GM21529 (cell line): Measurements from ENCODE around the gene STK11.

Source experiments
- ATAC-seq: cut with Tn5 transposase; IDR thresholded peaks from one replicate; pipeline ENCODE4 v1.9.1; 2021; ENCODE audit not compliant: unreplicated experiment

STK11 gene

DNA sequence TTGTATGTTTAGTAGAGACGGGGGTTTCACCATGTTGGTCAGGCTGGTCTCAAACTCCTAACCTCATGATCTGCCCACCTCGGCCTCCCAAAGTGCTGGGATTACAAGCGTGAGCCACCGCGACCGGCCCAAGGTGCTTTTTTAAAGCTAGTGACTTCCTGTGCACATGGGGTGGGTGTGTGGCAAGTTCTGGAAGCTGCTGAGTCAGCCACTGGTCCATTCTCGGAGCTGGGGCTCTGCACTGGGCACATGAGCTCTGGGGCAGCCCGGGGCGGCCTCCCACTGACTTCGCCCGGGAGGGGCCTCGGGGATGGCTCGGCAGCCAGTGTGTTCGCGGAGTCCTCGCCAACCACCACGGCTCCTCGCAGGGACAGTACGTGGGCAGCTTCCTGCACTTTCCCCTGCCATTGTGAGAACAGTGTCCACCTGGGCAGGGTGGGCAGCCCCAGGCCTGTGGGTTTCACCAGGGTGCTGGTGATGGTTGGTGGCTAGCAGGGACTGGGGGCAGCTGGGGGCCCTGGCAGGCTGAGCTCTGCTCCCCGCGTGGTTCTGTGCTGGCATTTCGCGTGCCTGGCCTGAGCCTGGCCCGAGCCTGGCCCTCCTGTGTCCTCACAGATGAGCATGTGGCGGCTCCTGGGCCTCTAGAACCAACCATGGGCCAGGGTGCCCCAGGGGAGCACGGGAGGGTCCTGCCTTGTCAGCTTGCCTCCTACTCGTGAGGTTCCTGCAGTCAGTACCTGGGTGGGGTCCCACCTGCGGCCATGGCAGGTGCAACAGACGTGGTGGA lies 20.1 kb downstream of the STK11 start:
- ATAC-seq = no peak

DNA sequence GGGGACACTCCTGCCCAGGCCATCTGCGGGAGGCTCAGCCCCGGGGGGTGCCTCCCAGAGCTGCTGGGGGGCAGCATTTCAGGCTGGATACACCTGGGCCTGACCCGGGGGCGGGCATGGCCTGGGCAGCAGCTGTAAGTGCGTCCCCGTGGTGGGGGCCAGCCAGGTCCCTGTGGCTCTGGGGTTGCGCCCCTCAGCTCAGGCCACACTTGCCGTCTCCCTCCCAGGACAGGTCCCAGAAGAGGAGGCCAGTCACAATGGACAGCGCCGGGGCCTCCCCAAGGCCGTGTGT lies 20.6 kb downstream of the STK11 start:
- no peak for ATAC-seq

DNA sequence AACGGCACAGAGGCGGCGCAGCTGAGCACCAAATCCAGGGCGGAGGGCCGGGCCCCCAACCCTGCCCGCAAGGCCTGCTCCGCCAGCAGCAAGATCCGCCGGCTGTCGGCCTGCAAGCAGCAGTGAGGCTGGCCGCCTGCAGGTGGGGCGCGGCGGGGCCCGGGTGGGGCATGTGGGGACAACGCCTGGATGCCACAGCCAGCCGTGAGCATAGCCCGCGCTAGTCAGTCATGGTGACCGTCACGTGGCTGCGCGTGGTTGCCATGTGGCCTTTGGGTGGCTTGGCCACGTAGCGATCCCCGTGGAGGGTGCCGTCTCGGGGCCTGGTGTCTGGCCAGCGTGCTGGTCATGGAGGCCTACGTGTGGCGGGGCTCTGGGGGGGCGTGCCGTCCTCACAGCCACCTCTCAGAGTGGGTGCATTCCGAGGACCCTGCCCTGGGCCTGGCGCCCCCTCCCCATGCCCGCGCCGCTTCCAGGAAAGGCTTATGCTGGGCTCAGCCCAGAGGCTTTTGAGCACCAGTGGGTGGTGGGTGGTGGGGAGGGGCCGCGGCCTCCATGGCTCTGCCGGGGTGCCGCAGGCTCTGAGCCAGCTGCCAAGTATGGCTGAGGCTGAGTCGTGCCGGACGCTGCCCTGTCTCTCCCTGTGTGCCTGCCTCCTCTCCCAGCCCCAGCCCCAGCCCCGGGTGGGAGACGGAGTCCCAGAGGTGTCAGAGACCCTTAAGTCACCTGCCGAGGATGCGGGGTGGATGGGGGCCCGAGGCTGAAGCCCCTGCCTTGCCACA lies 21.1 kb downstream of the STK11 start:
- no peak for ATAC-seq

DNA sequence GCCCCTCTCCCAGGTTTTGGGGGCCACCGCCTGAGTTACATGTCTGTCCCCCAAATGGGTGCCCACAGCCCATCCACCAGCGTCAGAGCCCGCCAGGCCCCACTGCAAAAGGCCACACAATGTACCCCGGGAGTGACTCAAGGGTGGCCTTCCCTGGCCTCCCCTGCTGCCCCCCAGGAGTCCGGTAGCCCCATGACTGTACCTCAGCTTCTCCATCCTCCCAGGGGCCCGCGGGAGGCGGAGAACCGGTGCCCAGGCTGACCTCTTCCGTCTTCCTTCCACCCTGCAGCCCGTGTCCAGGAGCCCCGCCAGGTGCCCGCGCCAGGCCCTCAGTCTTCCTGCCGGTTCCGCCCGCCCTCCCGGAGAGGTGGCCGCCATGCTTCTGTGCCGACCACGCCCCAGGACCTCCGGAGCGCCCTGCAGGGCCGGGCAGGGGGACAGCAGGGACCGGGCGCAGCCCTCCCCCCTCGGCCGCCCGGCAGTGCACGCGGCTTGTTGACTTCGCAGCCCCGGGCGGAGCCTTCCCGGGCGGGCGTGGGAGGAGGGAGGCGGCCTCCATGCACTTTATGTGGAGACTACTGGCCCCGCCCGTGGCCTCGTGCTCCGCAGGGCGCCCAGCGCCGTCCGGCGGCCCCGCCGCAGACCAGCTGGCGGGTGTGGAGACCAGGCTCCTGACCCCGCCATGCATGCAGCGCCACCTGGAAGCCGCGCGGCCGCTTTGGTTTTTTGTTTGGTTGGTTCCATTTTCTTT lies 21.9 kb downstream of the STK11 start:
- ATAC-seq = no peak

DNA sequence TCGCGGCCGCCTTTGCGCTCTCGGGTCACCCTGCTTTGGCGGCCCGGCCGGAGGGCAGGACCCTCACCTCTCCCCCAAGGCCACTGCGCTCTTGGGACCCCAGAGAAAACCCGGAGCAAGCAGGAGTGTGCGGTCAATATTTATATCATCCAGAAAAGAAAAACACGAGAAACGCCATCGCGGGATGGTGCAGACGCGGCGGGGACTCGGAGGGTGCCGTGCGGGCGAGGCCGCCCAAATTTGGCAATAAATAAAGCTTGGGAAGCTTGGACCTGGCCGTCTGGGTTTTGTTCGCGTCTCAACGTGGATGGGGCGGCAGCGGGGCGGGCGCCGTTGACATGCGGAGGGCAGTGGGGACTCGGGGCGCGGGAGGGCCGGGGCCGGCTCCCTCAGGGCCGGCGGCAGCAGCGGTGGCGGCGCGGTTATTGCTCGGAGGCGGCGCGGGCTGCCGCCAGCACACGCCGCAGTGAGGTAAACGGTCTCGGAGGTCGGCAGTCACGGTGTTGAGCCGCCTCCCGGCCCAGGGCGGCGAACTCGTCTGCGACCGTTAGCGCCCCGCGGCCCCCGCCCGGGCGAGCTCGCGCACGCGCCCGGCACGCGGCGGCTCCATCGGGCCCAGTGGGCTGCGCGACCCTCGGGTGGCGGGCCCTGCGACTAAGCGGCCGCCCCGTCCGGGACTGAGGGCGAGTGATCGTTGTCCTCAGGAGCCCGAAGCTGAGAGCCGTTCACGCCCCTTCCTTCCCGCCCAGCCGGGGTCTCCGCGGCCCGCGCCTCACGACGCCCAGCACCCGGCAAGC lies 22.8 kb downstream of the STK11 start:
- ATAC-seq = no peak

DNA sequence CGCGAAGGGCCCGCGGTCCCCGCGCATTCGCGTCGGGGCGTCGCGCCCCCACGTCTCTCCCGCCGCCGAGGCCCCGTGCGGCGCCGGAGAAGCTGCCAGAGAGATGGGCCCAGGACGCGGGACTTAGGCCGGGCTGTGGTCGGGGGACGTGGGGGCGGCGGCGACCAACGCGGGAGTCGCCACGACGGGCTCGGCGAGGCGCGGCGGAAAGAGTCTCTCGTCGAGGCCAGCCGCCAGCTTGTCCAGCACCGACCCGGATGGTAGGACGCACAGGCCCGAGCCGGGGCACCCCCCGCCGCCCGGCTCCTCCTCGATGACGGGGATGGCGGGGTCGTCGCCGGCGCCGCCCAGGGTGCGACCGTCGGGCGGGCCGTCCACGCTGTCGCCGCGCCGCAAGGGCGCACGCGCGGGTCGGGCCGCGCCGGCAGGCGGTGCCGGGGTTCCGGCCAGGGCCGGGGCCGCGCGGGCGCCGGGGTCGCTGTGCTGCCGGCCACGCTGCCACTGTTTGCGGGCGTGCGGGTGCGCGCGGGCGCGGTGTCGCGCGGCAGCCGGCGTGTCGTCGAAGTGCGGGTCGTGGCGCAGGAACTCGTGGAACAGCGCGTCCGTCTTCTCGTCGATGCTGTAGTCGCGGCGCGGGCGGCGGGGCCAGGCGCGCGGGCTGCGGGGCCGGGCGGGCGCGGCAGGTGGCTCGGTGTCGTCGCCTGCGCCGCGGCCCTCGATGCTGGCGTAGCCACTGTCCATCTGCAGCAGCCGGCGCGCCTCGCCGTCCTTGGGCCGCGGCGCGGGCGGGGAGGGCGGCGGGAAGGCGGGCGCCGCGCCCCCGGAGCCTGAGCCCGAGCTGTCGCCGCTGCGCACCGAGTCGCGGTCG lies 23.7 kb downstream of the STK11 start:
- ATAC-seq = no peak

DNA sequence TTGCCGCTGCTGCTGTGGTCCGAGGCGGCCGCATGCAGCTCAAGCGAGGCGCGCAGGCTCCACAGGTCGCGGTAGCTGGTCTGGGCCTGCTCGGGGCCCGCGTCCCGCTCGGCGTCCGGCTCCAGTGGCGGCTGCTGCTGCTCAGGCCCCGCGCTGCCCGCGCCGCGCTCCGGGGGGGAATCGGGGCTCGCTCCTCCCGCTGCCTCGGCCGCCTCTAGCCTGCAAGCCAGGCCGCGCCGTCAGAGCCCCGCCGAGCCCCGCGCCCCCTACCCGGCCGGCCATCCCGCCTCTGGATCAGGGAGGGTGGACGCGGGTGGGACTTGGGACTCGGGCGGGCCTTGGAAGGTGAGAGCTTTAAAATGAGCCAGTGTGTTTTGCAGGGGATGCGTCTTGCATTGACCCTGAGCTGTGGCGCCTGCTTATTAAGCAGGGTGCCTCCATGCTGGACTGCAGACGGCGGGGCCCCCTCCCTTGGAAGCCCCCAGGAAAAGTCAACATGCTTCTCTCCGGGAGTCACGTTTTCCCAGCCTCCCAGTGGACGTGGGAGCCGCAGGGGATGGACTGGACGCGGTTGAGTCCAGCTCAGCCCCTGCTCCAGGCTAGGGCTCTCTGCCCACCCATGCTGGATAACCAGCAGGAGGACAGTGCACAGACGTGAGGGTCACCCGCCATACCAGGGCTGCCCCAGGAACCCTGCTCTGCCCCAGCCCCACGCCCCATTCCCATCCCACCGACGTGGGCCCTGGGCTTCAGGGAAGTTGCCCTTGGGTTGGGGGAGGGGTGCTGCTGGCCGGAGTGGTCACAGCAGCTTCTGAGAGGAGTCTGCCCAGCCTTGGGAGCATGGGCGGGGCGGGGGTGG lies 24.6 kb downstream of the STK11 start:
- ATAC-seq = no peak

DNA sequence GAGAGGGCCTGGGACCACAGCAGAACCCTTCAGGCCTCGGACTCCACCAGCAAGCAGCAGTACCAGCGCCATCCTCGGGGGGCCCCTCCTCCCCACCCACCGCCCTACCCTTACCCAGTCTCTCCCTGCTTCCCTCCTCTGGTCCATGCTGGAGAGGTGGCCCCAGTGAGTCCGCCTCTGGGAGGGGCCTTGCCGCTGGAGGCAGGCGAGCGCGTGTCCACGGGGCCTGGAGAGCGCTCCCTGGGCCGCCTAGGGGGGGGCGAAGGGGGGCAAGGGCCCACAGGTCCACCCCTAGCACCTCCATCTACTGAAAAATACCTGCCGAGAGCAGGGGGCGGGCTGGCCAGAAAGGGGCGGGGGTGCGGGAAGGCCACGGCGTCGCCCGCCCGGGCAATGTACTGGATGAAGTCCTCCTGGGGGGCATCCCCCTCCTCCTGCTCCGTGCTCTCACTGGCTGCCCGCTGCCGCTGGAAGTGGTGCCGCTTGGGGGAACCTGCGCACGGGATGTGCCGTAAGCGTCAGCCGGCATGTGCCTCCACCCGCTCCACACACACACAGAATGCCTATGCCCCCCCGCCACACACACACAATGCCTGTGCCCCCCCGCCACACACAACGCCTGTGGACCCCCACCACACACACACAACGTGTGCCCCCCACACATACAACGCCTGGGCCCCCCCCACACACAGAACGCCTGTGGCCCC lies 25.4 kb downstream of the STK11 start:
- ATAC-seq = no peak

DNA sequence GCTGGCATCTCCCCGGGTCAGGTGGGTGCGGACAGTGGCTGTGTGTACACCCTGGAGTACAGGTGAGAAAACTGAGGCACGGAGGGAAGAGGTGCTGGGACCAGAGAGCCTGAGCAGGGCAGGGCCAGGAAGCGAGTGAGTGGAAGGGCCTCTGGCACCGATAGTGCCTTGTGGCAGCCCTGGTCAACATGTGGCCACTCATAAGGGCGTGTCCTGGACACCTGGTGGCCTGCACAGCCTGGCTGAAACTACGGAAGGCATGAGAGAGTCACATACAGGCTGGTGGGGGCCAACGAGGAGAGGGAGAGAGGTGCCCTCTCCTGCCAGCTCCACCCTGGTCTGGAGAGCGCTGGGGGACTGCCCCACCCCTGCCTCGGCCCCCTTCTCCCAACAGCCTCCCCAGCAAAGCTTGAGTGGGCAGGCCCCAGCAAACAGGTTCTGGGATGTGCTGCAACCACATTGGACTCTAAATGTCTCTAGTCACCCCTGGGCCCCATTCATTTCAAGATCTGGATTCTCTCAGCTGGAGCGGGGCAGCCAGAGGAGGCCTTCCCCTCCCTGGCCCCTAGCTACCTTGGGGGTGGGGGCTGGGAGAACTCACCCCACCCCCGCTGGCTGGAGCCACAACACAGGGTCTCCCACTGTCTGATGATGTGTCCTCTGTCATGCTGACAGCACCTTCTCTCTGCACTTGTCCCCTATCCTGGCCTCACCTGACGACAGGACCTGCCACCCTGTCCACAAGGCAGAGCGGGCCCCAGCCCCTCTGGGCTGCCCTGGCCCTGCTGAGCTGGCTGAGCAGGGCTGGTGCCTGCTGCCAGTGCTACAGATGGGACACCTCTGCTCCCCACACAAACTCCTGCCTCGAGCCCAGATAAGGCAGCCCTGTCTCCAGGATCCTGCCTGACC lies 26.4 kb downstream of the STK11 start:
- no peak for ATAC-seq

DNA sequence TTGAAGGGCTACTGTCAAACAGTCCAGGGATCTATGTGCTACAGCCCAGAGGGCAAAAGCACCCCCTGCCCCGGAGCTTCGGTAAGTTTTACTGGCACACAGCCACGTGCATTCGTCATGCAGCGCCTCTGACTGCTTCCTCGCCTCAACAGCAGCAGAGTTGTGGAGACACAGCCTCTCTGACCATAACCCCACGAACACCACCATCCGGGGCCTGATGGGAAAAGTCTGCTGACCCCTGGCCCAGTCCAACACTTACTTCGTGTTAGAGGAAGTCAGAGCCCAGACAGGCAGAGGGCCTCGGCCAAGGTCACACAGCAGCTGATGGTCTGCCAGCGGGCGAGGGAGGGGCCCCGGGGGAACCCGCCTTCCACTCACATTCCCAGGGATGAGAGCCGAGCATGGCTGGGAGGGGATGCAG lies 27.1 kb downstream of the STK11 start:
- ATAC-seq = no peak

DNA sequence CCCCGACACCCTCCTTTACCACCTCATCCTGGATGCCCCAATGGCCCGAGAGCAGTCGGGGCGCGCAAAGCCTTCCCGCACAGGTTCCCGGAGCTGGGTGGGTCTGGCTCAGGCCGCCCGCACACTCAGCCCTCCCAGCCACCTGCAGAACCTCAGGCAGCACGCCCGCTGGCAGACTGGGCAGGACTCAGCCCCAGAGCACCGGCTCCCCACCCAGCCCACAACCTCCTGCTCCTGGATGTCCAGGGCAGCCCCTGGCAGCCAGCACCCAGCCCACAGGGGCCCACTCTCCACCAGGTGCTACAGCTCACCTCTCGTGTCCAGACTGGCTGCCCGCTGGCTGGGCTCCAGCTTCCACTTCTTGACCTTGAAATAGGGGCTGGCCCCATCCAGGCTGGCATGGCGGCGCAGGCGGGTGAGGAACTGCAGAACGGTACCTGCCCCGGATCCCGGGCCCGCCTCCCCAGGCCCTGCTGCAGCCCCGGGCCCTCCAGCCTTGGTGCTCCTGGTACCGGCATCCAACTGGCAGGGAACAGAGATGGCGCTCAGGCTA lies 27.6 kb downstream of the STK11 start:
- no peak for ATAC-seq

DNA sequence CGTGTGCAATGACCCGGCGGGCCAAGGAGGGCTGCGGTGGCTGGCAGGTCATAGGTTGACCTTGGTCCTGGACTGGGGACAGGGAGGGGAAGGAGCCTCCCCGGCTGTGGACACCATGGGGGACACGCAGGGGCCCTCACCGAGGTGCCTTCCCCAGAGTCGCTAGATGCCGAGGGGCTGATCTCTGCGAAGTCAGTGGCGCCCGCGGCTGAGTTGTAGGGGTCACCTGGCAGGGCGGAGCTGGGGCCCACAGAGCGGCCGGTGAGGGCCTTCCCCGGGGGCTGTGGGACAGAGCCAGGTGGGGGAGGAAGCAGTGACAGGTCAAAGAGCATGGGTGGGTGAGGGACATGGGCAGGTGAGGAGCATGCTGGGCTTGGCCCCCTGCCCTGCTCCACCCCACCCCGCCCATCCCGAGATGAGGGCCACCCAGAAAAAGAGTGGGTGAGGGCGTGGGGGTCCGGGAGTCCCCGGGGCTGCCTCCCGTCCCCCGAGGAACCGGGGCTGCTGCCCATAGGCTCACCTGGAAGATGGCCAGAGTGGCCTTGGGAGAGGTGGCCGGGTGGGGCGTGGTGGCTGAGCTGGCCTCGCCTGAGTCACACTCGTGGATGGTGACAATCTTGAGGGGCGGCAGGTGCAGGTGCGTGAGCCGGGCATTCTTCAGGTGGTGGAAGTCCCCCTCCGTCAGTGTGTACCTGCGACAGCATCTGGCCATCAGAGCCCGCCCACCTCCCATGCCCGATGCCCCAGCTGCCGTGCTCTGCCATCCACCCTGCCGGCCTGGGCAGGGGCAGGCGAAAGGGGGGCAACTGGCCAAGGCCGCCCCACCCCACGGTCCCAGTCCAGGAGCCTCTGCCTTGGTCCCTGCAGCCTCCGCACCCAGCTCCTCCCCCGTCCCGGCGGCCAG lies 28.7 kb downstream of the STK11 start:
- ATAC-seq = no peak

DNA sequence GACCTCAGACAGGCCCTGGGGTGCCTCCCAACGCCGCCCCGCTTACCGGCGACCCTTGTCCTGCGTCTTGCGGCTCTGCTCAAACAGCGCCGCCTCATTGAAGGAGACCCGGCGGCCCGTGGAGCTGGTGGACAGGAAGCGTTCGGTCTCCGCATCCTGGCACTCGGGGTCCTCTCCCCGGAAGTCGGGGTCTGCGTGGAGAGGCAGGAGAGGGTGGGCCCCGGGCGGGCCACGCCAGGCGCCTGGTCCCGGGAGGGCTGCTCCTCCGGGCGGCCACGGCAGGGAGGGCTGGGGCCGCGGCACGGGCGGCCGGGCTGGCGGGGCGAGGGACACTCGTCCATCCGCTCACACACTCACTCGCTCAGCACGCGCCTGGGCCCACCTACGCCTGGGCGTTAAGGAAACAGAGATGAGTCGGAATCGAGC lies 29.4 kb downstream of the STK11 start:
- ATAC-seq = no peak

DNA sequence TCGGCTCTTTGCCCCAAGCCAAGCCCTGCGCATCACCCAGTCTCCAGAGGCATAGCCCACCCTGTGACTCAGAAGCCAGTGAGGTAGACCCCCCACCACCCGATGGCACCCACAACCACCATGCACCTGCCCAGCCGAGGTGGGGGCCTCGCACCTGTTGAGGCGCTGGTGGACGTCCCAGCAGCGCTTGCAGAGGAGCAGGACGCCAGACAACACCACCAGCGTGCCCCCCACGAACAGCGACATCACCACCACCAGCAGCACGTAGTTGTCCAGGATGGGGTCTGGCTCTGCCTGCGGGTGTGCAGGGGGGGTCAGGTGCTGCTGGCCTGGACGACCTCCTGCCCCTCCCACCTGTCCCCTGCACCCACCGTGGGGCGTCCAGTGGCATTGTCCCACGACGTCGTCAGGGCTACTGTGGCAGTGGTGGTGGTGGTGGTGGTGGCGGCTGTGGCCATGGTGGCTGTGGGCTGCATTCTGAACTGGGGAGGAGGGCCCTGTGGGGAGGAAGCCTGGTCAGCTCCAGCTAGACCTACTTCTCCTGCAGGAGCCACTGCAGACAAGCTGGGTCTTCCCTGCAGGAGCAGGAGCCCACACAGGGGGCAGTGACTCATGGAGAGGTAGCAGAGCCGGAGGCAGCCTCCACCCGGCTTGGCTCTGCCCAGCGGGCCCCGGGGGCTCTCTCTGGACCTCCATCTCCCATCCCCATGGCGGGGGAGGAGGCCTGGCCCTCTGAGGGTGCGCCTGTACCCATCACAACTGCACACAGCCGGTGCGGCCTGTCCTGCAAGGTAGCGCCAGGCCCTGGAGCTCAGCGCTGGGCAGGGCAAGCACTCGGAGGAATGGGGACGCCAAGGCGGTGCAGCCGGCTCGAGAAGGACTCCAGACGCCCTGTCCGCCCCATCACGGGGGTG lies 30.3 kb downstream of the STK11 start:
- ATAC-seq = no peak

DNA sequence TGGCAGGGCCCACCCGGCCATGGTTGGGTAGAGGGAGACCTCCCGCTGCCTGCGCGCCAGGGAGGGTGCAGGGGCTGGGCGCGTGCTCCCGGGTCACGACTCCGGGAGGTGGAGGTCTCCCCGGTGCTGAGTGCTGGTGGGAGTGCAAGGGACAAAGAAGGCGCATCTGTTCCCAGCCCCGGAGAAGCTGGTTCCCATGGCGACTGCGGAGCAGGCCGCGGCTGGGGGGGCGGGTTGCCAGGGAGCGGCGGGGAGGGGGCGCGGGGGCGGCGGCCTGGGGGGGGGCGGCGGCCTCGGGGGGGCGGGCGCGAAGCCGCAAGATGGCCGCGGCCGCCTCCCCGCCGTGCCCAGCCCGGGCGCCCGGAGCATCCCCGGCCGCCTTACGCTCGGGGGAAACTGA lies 31.0 kb downstream of the STK11 start:
- no peak for ATAC-seq
